Measurements from ENCODE around the gene EXOC4. TPM values are rescaled to one million over a fixed set of nuclear protein-coding genes. Genes with fewer than 3 reads are reported as not detected.

EXOC4 gene
- total and polyA plus RNA-seq, 2 experiments from 2014 or later, result 23.9 to 51.7 TPM

DNA sequence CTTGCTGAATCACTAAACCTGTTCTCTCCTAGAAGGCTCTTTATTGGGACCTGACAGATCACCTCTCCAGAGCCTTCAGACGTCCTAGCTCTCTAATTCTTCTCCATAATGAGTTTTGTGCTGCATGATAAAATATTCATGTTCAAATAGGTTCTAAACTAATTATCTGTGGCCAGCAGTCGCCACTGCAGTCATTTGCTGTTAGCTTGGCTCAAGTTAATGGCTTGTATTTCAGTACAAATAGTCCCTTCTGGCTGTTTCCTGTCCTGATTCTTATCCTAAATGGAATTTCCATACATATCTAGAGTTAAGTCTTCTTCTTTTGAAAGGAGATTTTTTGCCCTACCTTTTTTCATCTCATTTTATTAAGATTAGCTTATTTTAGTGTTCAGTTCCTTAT is 303.2 kb downstream of the EXOC4 start:
- H4K20me1 ChIP-seq (ENCODE audit: insufficient read depth), result no peaks in the 10 kb centered on the region
- H3K27ac ChIP-seq, result no peak overlapping the region
- H3K9me2 ChIP-seq (ENCODE audit: insufficient read depth), result no peaks in the 10 kb centered on the region
- TF ChIP-seq EZH2 (IDR thresholded peaks at IDR 0.05; ENCODE audit: insufficient read depth, poor library complexity, severe bottlenecking) (no peak), EZH2phosphoT487 (IDR thresholded peaks at IDR 0.05; ENCODE audit: insufficient read depth, low read depth) (no peak)
- no peak overlapping the region for H2AFZ ChIP-seq
- in situ Hi-C loops (cut with MboI), result no loop called here
- H3K4me2 ChIP-seq (ENCODE audit: unreplicated experiment), result no peak overlapping the region
- no peaks in the 10 kb centered on the region for H3K36me3 ChIP-seq (ENCODE audit: low read depth)
- no peaks in the 10 kb centered on the region for H3K9me3 ChIP-seq (ENCODE audit: low read depth)
- H3K27me3 ChIP-seq (replicated peaks; ENCODE audit: insufficient read depth), result no peaks in the 10 kb centered on the region
- H3K9ac ChIP-seq, result no peak overlapping the region
- H3K4me1 ChIP-seq (ENCODE audit: insufficient read depth), result peaks cover 3% of the 10 kb centered on the region
- 0 out of 2 replicates have a peak, but pooled peaks cover 3% of the 10 kb centered on the region for H3F3A ChIP-seq (ENCODE audit: insufficient read depth)
- 43 to 46% methylated on average over 2 of the region's 2 CpGs for WGBS, 2 experiments (ENCODE audit: low coverage in 1 of 2, low lambda C conversion rate in 2 of 2, missing lambda C conversion rate in 2 of 2)
- H3K79me2 ChIP-seq (ENCODE audit: insufficient read depth), result no peaks in the 10 kb centered on the region
- DNase-seq, result no peak
- no peak overlapping the region for H3K4me3 ChIP-seq

DNA sequence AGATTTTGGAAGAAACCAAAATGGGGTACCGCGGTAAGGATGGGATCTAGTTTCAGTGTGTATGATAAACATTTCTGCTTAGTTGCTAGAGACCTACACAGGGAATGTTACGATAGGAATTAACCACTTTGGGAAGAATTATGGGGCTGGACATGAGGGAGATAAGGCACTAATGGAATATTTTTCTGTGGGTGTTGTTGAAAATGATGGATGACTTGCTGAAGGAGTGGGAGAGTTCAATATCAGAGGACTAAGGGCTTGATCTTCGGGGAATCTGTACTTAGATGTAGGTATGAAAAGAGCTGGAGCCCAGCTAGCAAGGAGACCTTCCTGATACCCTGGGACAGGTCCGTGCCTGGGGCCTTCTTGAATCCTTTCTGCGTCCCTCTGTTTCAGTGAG is 303.7 kb downstream of the EXOC4 start:
- no peak for DNase-seq
- no peak overlapping the region for H2AFZ ChIP-seq
- no peaks in the 10 kb centered on the region for H3K79me2 ChIP-seq (ENCODE audit: insufficient read depth)
- H3K9me2 ChIP-seq (ENCODE audit: insufficient read depth), result no peaks in the 10 kb centered on the region
- no peak overlapping the region for H3K9ac ChIP-seq
- TF ChIP-seq EZH2 (IDR thresholded peaks at IDR 0.05; ENCODE audit: insufficient read depth, poor library complexity, severe bottlenecking) (no peak), EZH2phosphoT487 (IDR thresholded peaks at IDR 0.05; ENCODE audit: insufficient read depth, low read depth) (no peak)
- no peaks in the 10 kb centered on the region for H3K9me3 ChIP-seq (ENCODE audit: low read depth)
- H3F3A ChIP-seq (ENCODE audit: insufficient read depth), result peaks cover 8% of the 10 kb centered on the region; the same call in 1 of the 2 replicates
- H3K4me1 ChIP-seq (ENCODE audit: insufficient read depth), result peaks cover 8% of the 10 kb centered on the region
- no peaks in the 10 kb centered on the region for H3K36me3 ChIP-seq (ENCODE audit: low read depth)
- in situ Hi-C loops (cut with MboI), result no loop called here
- no peak overlapping the region for H3K27ac ChIP-seq
- no peaks in the 10 kb centered on the region for H3K27me3 ChIP-seq (replicated peaks; ENCODE audit: insufficient read depth)
- 98% methylated on average over 6 of the region's 6 CpGs for WGBS, 2 experiments (ENCODE audit: low coverage in 1 of 2, low lambda C conversion rate in 2 of 2, missing lambda C conversion rate in 2 of 2)
- no peaks in the 10 kb centered on the region for H4K20me1 ChIP-seq (ENCODE audit: insufficient read depth)
- no peak overlapping the region for H3K4me2 ChIP-seq (ENCODE audit: unreplicated experiment)
- no peak overlapping the region for H3K4me3 ChIP-seq

DNA sequence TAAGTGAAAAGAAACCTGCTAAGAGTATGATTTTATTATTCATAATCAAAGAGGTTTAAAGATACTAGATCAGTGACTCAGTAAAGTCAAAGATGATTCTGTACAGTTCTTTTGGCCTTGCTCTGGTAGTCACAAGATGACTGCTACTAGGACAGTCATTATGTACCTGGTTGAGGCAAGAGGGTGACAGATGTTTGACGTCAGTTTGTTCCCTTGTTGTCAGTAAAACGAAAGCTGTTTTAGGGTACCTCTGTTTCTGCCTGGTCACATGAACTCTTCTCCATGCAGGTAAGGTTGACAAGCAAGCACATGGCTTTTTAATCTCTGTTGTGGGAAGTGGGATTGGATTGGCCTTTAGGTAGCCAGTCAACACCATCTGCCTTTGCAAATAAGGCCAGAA is 308.0 kb downstream of the EXOC4 start:
- Histone ChIP-seq H3K9me3 (ENCODE audit: low read depth) (no peaks in the 10 kb centered on the region), H3K9ac (no peak overlapping the region), H2AFZ (no peak overlapping the region), H3K27ac (no peak overlapping the region), H3K9me2 (ENCODE audit: insufficient read depth) (no peaks in the 10 kb centered on the region), H3F3A (ENCODE audit: insufficient read depth) (peaks cover 32% of the 10 kb centered on the region), H3K4me3 (no peak overlapping the region), H4K20me1 (ENCODE audit: insufficient read depth) (no peaks in the 10 kb centered on the region), H3K4me2 (ENCODE audit: unreplicated experiment) (no peak overlapping the region), H3K4me1 (ENCODE audit: insufficient read depth) (peaks cover 30% of the 10 kb centered on the region), H3K79me2 (ENCODE audit: insufficient read depth) (no peaks in the 10 kb centered on the region), H3K27me3 (replicated peaks; ENCODE audit: insufficient read depth) (no peaks in the 10 kb centered on the region), H3K36me3 (ENCODE audit: low read depth) (no peaks in the 10 kb centered on the region)
- in situ Hi-C loops (cut with MboI), result no loop called here
- TF ChIP-seq EZH2 (IDR thresholded peaks at IDR 0.05; ENCODE audit: insufficient read depth, poor library complexity, severe bottlenecking), result no peak
- TF ChIP-seq EZH2phosphoT487 (IDR thresholded peaks at IDR 0.05; ENCODE audit: insufficient read depth, low read depth), result no peak
- no peak for DNase-seq
- 93 to 100% methylated on average over 2 of the region's 2 CpGs for WGBS, 2 experiments (ENCODE audit: low coverage in 1 of 2, low lambda C conversion rate in 2 of 2, missing lambda C conversion rate in 2 of 2)

- Histone ChIP-seq H3K36me3 (ENCODE audit: low read depth) (no peaks in the 10 kb centered on the region), H3K9me3 (ENCODE audit: low read depth) (no peaks in the 10 kb centered on the region), H3K27ac (no peak overlapping the region), H3K27me3 (replicated peaks; ENCODE audit: insufficient read depth) (no peaks in the 10 kb centered on the region), H4K20me1 (ENCODE audit: insufficient read depth) (no peaks in the 10 kb centered on the region), H3K4me1 (ENCODE audit: insufficient read depth) (peaks cover 30% of the 10 kb centered on the region), H2AFZ (no peak overlapping the region), H3K4me2 (ENCODE audit: unreplicated experiment) (peak overlapping the region; percentile 72), H3K79me2 (ENCODE audit: insufficient read depth) (no peaks in the 10 kb centered on the region), H3K4me3 (no peak overlapping the region), H3K9ac (no peak overlapping the region), H3F3A (ENCODE audit: insufficient read depth) (peaks cover 32% of the 10 kb centered on the region), H3K9me2 (ENCODE audit: insufficient read depth) (no peaks in the 10 kb centered on the region)
- WGBS, 2 experiments (ENCODE audit: low coverage in 1 of 2, low lambda C conversion rate in 2 of 2, missing lambda C conversion rate in 2 of 2), result 93 to 99% methylated on average over 3 of the region's 3 CpGs
- no peak for TF ChIP-seq EZH2phosphoT487 (IDR thresholded peaks at IDR 0.05; ENCODE audit: insufficient read depth, low read depth)
- TF ChIP-seq EZH2 (IDR thresholded peaks at IDR 0.05; ENCODE audit: insufficient read depth, poor library complexity, severe bottlenecking), result no peak
- in situ Hi-C loops (cut with MboI), result no loop called here
- DNase-seq, result peak; percentile 33
Observed at GRCh38 chr7:133561396-133561795, 308.5 kb downstream of the EXOC4 start.

DNA sequence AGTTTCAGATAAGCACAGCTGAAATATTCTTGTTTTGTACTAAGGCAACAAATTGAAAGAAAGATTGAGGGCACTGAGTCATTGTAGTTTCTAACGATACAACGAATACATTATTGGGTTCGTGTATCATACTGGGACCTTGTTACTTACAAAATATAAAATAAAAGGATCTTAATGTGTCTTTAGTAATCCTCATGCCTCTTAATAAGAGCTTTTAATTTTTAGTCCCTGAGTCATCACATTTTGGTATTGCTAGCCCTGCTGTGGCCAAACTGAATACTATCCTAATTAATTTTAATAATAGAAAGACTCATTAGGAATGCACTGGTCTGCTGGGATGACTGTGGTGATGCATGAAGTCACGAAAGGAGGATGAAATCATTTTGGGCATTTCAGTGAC is 309.7 kb downstream of the EXOC4 start:
- in situ Hi-C loops (cut with MboI), result no loop called here
- H3K4me3 ChIP-seq, result peak overlapping the region; percentile 55
- H4K20me1 ChIP-seq (ENCODE audit: insufficient read depth), result no peaks in the 10 kb centered on the region
- H3K27me3 ChIP-seq (replicated peaks; ENCODE audit: insufficient read depth), result no peaks in the 10 kb centered on the region
- no peak for TF ChIP-seq EZH2phosphoT487 (IDR thresholded peaks at IDR 0.05; ENCODE audit: insufficient read depth, low read depth)
- TF ChIP-seq EZH2 (IDR thresholded peaks at IDR 0.05; ENCODE audit: insufficient read depth, poor library complexity, severe bottlenecking), result no peak
- WGBS, 2 experiments (ENCODE audit: low coverage in 1 of 2, low lambda C conversion rate in 2 of 2, missing lambda C conversion rate in 2 of 2), result 0 to 1% methylated on average over 4 of the region's 4 CpGs
- peak overlapping the region; percentile 72 for H3K4me2 ChIP-seq (ENCODE audit: unreplicated experiment)
- H3K36me3 ChIP-seq (ENCODE audit: low read depth), result no peaks in the 10 kb centered on the region
- H3K79me2 ChIP-seq (ENCODE audit: insufficient read depth), result no peaks in the 10 kb centered on the region
- H3K9ac ChIP-seq, result peak overlapping the region; percentile 43
- no peaks in the 10 kb centered on the region for H3K9me2 ChIP-seq (ENCODE audit: insufficient read depth)
- peak; percentile 74 for DNase-seq
- no peaks in the 10 kb centered on the region for H3K9me3 ChIP-seq (ENCODE audit: low read depth)
- peaks cover 30% of the 10 kb centered on the region for H3K4me1 ChIP-seq (ENCODE audit: insufficient read depth)
- peak overlapping the region; percentile 76 for H3K27ac ChIP-seq
- peaks cover 32% of the 10 kb centered on the region for H3F3A ChIP-seq (ENCODE audit: insufficient read depth)
- H2AFZ ChIP-seq, result no peak overlapping the region
